HG03575 (cell line): ENCODE results near the gene SLC44A4.

ENCODE experiments used
- ATAC-seq: cut with Tn5 transposase; IDR thresholded peaks from one replicate; pipeline ENCODE4 v1.9.1; 2021; ENCODE audit not compliant: unreplicated experiment, insufficient number of reproducible peaks, low FRiP score; ENCODE audit errors: extremely low read depth

Gene SLC44A4

DNA sequence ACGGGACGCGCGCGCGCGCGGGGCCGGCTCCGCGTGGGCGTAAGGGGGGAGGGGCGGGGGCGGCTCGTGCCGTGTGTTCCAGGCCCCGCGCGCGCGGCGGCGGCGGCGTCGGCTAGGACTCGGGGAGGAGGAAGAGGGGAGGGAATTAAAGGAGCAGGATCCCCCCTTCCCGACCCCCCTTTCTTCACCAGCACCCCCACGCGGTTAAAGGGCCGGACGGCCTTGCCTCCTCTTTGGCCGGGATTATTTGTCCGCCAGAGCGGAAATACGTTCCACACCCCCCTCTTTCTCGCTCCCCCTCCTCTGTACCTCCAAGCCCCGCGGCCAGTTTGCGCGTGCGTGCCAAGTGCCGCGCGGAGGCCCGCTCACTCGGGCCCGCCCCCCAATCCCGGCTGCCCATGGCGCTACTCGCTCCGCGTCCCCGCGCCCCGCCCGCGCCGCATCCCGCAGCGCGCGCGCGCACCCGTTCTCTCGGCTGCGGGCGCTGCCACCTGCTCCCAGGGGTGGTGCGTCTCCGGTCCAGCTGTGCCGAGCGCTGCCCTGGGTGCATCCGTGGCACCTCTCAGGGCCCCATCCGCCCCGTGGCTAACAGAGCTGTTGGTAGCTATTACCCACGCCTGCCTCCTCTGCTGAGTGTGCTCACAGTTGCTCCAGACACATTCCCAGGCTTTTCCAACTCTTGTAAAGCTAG, 23.3 kb upstream of the SLC44A4 start, which contains the start of gene ZBTB12:
Gene ZBTB12 (minus strand): TSS at position 134 of the 691 bp plus-strand sequence. CDS start 781 bp downstream, outside the sequence.
- ATAC-seq: no peak

DNA sequence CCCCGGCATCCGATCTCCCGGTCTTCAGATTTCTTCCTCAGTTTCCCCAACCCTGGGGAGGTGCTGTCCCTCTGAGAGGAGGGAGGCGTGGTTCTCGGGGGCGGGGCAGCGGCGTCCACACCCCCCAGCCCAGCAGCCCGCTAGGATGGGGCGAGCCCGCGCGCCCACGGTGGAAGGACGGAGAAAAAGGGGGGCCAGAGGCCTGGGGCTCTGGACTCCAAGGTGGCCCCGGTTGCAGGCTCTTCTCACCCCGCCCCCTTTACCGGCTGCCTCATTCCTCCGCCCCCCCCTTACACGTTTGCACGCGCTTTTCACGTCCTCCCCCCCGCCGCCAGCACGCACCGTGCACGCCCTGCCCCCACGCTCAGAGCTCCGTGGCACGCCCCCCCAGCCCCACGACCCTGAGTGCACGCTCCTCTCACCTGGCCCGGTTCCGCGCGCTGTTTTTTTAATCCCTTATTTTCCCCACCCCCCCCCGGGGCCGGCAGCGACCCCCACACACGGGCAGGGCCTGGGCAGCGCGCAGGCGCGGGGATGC, 22.7 kb upstream of the SLC44A4 start:
- no peak for ATAC-seq

DNA sequence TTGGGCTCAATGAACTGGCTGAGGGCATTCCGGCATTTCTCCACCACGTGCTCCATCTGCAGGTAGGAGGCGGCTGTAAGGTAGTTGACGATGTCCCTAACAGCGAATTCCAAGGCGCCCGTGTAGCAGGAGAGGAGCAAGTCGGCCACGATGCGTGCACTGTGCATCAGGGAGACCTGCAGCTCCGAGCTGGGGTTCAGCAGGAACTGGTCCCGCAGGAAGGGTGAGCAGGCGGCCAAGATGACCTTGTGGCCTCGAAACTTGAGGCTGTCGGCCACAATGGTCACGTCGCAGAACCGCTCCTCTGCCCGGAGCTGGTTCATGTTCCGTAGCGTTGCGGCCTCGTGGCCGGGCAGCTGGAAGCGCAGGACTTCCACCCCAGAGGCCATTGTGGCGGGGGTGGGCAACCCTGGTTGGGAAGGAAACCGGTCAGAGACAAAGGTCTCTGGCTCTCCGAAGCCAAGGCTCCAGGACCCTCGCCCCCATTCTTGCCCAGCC, 22.2 kb upstream of the SLC44A4 start:
- no peak for ATAC-seq

GRCh38 chr6:31899882-31900722, 21.3 kb upstream of the SLC44A4 start:
- ATAC-seq: no peak

GRCh38 chr6:31899215-31899614, 20.4 kb upstream of the SLC44A4 start:
- no peak for ATAC-seq

DNA sequence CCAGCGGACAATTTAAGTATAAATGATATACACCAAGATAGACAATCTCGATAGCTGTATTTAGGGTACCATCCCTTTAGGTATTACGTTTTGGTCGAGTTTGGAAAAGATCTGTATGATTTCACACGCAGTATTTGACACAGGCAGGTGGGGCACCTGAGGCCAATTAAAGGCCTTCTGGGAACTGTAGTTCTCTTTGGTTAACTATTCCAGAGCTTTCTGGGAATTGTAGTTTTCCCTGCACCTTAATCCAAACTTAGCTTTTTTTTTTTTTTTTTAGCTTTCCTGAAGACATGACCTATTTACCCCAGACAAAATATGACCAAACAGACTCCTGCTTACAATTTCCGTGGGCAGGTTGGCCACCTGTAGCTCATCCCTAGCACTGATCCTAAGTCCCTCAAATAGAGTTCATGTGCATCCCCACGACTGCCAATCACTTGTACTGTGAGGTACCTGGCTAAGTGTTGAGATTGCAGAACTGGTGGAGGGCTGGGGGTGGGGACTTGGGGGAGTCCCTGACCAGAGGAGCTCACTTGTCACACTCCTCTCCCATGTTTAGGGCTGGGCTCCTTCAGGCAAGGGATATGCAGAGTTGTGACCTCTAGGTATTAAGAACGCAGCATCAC, 19.7 kb upstream of the SLC44A4 start:
- no peak for ATAC-seq

DNA sequence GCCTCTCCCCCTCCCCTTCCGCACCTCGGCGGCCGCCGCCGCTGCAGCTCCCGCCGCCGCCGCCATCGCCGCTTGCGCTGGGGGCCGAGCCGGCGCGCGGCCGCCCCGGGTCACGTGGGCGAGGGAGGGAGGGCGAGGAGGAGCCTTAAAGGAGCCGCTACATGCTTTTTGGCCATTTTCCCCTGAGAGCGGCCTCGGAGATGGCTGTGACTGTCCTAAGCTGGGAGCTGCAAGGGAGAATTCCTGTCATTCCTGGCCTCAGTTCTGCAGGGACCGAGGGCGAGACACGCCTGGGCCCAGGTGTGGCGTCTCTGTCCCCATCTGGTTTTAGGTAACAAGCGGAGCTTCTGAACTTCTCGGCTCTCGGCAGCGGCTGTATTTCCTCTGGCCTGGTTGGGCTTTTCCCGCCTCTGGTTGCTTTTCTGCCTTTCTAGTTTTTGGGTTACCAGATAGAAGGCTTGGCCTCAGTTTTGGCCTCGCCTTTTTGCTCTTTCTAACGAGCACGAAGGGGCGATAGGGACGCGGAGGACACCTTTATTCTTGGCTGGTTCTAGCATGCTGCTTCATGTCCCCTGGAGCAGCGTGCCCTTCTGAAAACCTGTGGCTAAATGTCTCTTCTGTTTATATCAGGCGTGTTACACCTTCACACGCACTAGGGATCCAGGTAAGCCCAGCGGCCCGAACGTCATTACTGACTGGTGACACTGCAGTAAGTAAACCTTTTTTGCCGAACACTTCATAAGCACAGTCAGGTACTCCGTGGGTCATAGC, 19.0 kb upstream of the SLC44A4 start, which contains the start of gene EHMT2:
Gene EHMT2 (minus strand): TSS at position 87 of the 771 bp plus-strand sequence. CDS start 21 bp downstream, at position 66.
- no peak for ATAC-seq

DNA sequence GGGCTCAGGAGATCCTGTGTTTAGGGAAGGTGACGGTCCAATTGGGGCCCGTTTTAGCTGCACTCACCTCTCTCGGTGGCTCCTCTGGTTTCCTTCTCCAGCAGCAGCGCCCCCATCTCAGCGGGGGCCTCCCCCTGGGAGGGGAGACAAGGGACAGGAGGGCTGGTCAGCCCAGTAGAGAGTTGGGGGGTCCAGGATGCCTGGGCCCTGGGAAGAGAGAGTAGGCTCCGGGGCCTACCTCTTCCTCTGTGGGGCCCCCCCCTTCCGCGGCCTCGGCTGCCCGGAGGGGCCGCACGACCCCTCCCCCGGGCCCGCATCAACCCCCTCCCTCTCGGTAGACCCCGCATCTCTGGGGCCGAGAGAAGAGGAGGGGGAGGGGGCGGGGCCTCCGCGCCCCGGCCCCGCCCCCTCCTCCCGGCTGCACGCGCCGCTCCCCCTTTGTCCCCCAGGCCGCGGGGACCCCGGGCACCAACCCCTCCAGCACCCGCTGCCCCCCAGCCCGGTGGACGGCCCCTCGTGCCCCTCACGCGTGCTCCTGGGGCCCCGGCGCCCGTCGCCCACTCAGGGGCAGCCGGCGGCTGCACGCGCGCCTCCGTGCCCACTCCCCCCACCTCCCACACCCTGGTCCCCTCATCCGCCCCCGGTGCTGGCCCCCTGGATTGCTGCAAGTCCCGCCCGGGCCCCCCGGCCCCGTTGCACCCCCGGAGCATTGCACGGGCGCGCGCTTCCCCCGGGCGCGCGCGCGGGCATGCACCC, 18.2 kb upstream of the SLC44A4 start:
- no peak for ATAC-seq

DNA sequence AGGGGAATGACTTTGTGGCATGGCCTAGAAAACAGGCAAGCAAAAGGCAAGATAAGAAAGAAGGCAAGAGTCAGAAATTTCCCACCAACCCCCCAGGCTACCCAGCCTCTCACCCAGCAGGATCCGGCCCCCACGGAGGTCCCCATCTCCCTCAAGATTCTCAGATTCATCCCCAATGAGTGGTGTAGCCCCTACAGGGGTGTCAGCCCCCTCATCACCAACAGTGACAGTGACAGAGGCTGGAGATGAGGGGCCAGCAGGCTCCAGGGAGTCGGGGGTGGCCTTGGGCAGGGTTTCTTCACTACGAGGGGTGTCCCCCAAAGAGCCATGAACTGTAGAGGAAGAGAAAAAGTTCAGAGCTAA, 17.7 kb upstream of the SLC44A4 start:
- ATAC-seq: no peak

- no peak for ATAC-seq
These were observed 14.0 kb upstream of the SLC44A4 start for GRCh38 chr6:31892821-31893220.

GRCh38 chr6:31889331-31889972, 10.7 kb upstream of the SLC44A4 start:
- ATAC-seq: no peak

DNA sequence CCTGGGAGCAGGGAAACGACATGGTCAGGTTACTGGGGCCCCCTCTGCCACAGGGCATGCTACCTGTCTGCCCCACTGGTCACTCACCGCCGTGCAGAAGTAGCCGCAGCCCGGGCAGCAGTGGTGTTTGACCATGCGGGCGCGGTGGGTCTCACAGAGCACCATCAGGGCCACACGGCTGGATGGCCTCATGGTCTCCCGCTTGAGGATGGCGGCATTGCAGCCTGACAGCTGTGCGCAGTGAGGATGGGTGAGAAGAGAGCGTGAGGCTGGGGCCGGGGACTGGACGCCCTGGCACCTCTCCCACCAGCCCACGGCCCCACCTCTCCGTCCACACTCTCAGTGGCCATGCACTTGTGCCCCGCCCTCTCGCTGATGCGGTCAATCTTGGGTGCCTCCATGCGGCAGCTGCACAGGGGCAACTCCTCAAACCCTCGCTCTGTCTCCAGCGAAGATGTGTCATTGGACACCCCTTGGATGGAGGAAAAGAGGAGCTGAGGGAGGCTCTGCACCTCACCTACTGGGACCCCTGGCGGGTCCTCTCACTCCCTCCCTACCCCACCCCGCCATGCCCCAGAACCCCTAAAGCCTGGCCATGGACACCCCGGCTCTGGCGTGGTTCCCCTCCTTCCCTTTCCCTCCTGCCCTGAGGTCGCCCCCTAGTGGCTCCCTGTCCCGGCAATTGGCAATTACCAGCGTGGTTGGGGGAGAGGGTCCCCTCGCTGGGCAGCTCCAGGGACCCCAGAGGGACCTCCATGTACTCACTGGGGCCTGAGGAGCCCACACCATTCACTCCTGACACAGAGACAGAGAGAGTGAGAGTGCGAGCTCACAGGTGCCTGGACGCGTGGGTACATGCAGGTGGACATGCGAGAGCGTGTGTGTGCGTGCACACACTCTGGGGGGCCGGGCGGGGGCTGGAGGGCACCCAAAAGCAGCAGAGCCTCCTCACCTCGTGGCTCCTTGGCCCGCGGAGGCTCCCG, 9.8 kb upstream of the SLC44A4 start:
- ATAC-seq: no peak

DNA sequence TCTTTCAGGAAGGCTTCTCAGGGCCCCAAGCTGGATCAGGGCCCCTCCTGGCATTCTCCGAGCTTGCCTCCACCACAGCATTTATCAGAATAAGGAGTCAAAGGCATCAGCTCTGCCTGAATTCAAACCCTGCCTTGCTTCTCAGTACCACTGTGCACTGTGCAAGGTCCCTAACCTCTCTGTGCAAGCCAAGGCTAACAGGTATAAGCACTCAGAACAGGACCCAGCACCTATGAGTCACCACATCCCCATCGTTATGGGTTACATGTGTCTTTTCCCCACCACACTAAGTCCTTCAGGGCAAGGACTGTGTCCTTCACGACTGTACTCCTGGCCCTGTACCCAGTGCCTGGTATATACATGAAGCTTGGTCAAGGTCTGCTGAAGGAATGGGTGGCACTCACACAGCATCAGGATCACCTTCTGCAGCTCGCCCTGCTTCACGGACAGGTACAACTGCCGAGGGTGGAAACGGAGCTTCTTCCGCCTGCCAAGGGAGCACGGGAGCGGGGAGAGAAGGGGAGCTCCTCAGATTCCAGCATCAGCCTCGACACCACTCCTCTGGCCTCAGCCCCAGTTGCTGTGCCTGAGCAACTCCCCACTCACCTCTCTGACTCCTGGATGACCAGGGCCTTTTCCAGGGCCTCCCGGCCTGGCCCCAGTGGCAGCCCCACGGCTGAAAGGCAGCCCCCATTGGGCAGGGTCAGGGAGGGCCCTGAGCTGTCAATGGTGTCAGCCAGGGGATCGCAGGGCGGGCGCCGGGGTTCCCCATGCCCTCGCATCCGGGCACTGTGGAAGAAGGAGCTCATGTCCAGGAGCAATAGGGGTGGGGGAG, 8.6 kb upstream of the SLC44A4 start:
- ATAC-seq: no peak

DNA sequence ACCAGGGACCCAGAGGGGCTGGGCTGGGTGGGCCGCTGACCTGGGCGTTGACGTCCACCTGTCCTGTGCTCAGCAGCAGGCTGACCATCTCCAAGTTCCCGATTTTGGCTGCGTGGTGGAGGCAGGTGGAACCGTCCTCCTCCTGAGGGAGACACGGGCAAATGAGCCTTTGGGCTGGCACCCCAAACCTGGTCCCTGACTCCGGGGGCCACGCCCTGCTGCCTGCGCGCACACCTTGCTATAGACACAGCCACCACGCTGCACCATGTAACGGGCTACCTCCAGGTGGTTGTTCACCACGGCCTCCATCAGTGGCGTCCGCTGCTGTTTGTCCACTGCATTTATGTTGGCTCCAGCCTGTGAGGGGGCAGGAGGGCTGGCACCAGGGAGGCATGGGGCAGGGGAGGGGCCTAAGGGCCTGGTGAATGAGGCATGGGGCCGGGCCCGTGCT, 7.8 kb upstream of the SLC44A4 start:
- ATAC-seq: no peak

GRCh38 chr6:31884528-31885035, 5.8 kb upstream of the SLC44A4 start:
- ATAC-seq: no peak
